Right lobe of liver (tissue), 4 donors: ENCODE results near the gene ALDH1A3.

Experiments
- CTCF ChIP-seq, 4 donors: fragments of 200-600 bp in 3 of 4; fragments of 450-650 bp in 1 of 4; IDR thresholded peaks; one replicate each; pipeline versions ENCODE4 v1.5.1 to v1.8.0; 2016 to 2022; ENCODE audit warnings: antibody characterized with exemption in 4 of 4, mild to moderate bottlenecking in 2 of 4
- POLR2A ChIP-seq: fragments of 450-650 bp; IDR thresholded peaks from one replicate; pipeline ENCODE4 v1.6.1; 2017; ENCODE audit warnings: antibody characterized with exemption, mild to moderate bottlenecking
- donor health status: DM: no; HTN: no; CAD: no.
- donor health status: DM: no; HTN: no; CAD: no.
- donor health status: DM: no; HTN: yes; CAD: no.

- TF ChIP-seq CTCF (IDR thresholded peaks at IDR 0.05) = no peak
- TF ChIP-seq POLR2A = no peak
Observed at GRCh38 chr15:100878130-100878529, 1.5 kb upstream of the ALDH1A3 start.
